ENCODE measurements around the gene LEF1.
A peak's percentile ranks its signal among the peaks of the same experiment; 100 is the strongest.
"Not testable (repeated sequence)": the region's sequence is repeated elsewhere in the genome, so short reads cannot be mapped to it uniquely, and the experiment has no call there.

LEF1 gene

GRCh38 chr4:108060164-108060563, 108.6 kb downstream of the LEF1 start:
- DNase-seq, result peak; percentile 46

GRCh38 chr4:108058685-108059440, 109.9 kb downstream of the LEF1 start:
- no peak for DNase-seq

GRCh38 chr4:108056418-108056817, 112.3 kb downstream of the LEF1 start:
- no peak for DNase-seq

- DNase-seq, result no peak
Observed at GRCh38 chr4:108055787-108056186, 112.9 kb downstream of the LEF1 start.

- DNase-seq, result no peak
Observed at GRCh38 chr4:108054025-108054638, 114.6 kb downstream of the LEF1 start.

GRCh38 chr4:108053251-108053711, 115.5 kb downstream of the LEF1 start:
- DNase-seq, result no peak

GRCh38 chr4:108052558-108053120, 116.1 kb downstream of the LEF1 start:
- DNase-seq, result no peak

GRCh38 chr4:108051343-108051742, 117.4 kb downstream of the LEF1 start:
- DNase-seq, result no peak

GRCh38 chr4:108050166-108051111, 118.3 kb downstream of the LEF1 start:
- DNase-seq, result not testable (repeated sequence)

GRCh38 chr4:108049406-108049805, 119.3 kb downstream of the LEF1 start:
- DNase-seq, result no peak

- no peak for DNase-seq
Observed at GRCh38 chr4:108048997-108049396, 119.7 kb downstream of the LEF1 start.

GRCh38 chr4:108048157-108048556, 120.6 kb downstream of the LEF1 start:
- DNase-seq, result no peak

GRCh38 chr4:108047199-108047598, 121.5 kb downstream of the LEF1 start:
- no peak for DNase-seq

- no peak for DNase-seq
Observed at GRCh38 chr4:108045687-108046024, 123.1 kb downstream of the LEF1 start.

- no peak for DNase-seq
Observed at GRCh38 chr4:108044951-108045686, 123.6 kb downstream of the LEF1 start.

- DNase-seq, result no peak
Observed at GRCh38 chr4:108043526-108043925, 125.2 kb downstream of the LEF1 start.

- no peak for DNase-seq
Observed at GRCh38 chr4:108042927-108043326, 125.8 kb downstream of the LEF1 start.

- no peak for DNase-seq
Observed at GRCh38 chr4:108037884-108038283, 130.8 kb downstream of the LEF1 start.

GRCh38 chr4:108036213-108036612, 132.5 kb downstream of the LEF1 start:
- no peak for DNase-seq

GRCh38 chr4:108035691-108036090, 133.0 kb downstream of the LEF1 start:
- DNase-seq, result no peak

- no peak for DNase-seq
Observed at GRCh38 chr4:108034565-108034964, 134.2 kb downstream of the LEF1 start.

GRCh38 chr4:108033348-108033747, 135.4 kb downstream of the LEF1 start:
- no peak for DNase-seq

Measured in right kidney (tissue), 1 donor.